ENCODE data around the gene RAP2B. TPM values are rescaled to one million over a fixed set of nuclear protein-coding genes. Genes with fewer than 3 reads are reported as not detected.
"Not testable (repeated sequence)": the region's sequence is repeated elsewhere in the genome, so short reads cannot be mapped to it uniquely, and the experiment has no call there.

RAP2B gene
- total RNA-seq, 1 donor from 2014 or later, result 11.3 TPM

DNA sequence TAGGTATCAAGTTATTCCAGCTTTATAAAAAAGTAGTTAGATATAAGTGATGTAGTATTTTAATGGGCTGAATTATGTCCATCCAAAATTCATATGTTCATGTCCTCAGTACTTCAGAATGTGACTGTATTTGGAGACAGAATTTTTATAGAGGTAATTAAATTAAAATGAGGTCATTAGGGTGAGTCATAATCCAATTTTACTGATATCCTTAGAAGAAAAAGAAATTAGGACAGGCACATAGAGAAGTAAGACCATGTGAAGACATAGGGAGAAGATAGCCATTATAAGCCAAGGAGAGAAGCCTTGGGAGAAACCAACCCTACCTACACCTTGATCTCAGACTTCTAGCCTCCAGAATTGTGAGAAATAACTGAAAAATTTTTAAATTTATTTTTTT, 30.3 kb downstream of the RAP2B start:
- no peak for DNase-seq (ENCODE audit: low spot score, unreplicated experiment)
- H3K27me3 Mint-ChIP-seq, result no peaks in the 10 kb centered on the region
- H3K9me3 Mint-ChIP-seq (ENCODE audit: low read depth), result no peaks in the 10 kb centered on the region
- H3K36me3 Mint-ChIP-seq (ENCODE audit: insufficient read depth), result no peaks in the 10 kb centered on the region
- TF ChIP-seq, protein P1, sequence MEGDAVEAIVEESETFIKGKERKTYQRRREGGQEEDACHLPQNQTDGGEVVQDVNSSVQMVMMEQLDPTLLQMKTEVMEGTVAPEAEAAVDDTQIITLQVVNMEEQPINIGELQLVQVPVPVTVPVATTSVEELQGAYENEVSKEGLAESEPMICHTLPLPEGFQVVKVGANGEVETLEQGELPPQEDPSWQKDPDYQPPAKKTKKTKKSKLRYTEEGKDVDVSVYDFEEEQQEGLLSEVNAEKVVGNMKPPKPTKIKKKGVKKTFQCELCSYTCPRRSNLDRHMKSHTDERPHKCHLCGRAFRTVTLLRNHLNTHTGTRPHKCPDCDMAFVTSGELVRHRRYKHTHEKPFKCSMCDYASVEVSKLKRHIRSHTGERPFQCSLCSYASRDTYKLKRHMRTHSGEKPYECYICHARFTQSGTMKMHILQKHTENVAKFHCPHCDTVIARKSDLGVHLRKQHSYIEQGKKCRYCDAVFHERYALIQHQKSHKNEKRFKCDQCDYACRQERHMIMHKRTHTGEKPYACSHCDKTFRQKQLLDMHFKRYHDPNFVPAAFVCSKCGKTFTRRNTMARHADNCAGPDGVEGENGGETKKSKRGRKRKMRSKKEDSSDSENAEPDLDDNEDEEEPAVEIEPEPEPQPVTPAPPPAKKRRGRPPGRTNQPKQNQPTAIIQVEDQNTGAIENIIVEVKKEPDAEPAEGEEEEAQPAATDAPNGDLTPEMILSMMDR (IDR thresholded peaks at IDR 0.05; ENCODE audit: unreplicated experiment), result no peak
- no peaks in the 10 kb centered on the region for H3K4me1 Mint-ChIP-seq (ENCODE audit: low read depth)
- no peak overlapping the region for H3K4me3 Mint-ChIP-seq (ENCODE audit: low read depth)
- H3K27ac Mint-ChIP-seq, result no peak overlapping the region

DNA sequence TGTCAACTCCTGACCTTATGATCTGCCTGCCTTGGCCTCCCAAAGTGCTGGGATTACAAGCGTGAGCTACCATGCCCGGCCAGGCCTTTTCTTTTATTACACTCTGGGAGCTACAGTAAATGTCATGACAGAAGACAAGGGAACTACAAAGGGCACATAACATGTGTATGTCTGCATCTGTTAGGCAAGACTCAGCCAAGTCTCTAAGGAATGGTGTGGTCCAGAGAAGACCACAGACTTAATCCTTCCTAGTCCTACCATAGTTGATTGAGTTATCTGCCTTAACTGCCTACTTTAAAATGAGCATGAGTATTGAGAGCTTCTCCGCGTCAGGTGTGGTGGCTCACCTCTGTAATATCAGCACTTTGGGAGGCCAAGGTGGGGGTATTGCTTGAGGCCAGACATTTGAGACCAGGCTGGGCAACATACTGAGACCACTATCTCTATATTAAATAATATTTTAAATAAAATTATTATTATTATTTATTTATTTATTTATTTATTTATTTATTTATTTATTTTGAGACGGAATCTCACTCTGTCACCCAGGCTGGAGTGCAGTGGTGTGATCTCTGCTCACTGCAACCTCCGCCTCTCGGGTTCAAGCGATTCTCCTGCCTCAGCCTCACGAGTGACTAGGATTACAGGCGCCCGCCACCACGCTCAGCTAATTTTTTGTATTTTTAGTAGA, 31.9 kb downstream of the RAP2B start:
- not testable (repeated sequence) for H3K27ac Mint-ChIP-seq; H3K4me3 Mint-ChIP-seq (ENCODE audit: low read depth); H3K9me3 Mint-ChIP-seq (ENCODE audit: low read depth); DNase-seq (ENCODE audit: low spot score, unreplicated experiment); H3K4me1 Mint-ChIP-seq (ENCODE audit: low read depth); H3K27me3 Mint-ChIP-seq; H3K36me3 Mint-ChIP-seq (ENCODE audit: insufficient read depth)

DNA sequence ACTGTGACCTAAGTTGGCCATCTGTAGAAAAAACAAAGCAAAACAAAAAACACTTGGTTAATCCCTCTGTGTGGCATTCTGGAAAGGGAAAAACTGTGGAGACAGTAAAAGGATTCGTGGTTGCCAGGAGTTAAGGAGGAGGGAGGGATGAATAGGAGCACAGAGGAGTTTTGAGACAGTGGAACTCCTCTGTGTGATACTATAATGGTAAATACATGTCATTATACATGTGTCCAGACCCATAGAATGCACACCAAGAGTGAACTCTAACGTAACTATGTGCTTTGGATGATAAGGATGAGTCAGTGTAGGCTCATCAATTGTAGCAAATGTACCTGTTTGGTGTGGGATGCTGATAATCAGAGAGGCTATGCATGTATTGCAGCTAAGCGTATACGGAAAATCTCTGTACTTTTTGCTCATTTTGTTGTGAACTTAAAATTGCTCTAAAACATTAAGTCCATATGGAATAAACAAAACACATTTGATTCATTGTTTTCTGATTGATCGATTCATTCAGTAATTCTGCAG, 33.4 kb downstream of the RAP2B start:
- Mint-ChIP-seq H3K36me3 (ENCODE audit: insufficient read depth) (no peaks in the 10 kb centered on the region), H3K27ac (no peak overlapping the region), H3K9me3 (ENCODE audit: low read depth) (no peaks in the 10 kb centered on the region), H3K4me1 (ENCODE audit: low read depth) (no peaks in the 10 kb centered on the region), H3K4me3 (ENCODE audit: low read depth) (no peak overlapping the region), H3K27me3 (no peaks in the 10 kb centered on the region)
- DNase-seq (ENCODE audit: low spot score, unreplicated experiment), result no peak
- TF ChIP-seq, protein P1 (IDR thresholded peaks at IDR 0.05; ENCODE audit: unreplicated experiment), result no peak

DNA sequence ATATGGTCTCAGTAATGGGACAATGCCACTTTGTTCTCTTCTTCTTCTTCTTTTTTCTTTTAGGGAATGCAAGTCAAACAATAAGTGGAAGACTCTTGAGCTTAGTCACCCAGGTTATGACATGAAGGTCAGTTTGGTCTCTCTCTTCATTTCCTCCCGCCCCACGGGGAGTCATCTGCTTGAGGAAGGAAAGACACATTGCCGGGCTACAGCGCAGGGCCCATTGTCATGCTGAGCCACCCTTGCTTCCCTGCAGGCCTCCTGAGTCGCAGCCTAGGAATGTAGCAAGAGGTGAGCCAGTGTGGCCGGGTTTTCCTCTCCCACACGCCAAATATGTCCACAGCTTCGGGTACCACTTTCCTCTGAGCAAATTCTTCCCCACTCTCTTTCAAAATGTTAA, 47.6 kb downstream of the RAP2B start:
- Mint-ChIP-seq H3K9me3 (ENCODE audit: low read depth) (no peaks in the 10 kb centered on the region), H3K36me3 (ENCODE audit: insufficient read depth) (no peaks in the 10 kb centered on the region), H3K27me3 (peaks cover 15% of the 10 kb centered on the region), H3K27ac (no peak overlapping the region), H3K4me1 (ENCODE audit: low read depth) (peaks cover 11% of the 10 kb centered on the region), H3K4me3 (ENCODE audit: low read depth) (no peak overlapping the region)
- TF ChIP-seq, protein P1 (IDR thresholded peaks at IDR 0.05; ENCODE audit: unreplicated experiment), result no peak
- no peak for DNase-seq (ENCODE audit: low spot score, unreplicated experiment)

DNA sequence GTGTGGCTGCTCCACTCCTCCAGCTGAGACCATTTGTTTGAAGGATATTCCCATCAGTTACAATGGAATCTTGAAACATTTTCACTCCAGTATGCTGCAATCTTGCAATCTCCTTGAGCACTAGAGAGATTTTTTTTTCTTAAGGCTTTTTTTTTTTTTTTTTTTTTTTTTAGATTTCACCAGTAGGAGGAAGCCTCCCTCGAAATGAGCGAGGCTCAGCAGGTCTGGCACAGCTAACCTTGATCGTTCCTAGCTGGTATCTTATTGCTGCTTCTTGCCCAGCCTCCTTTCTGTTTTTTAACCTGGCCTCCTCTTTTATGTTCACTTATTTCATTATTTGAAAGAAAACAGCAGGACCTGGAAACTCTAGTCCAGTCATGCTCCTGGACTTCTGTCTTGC, 48.1 kb downstream of the RAP2B start:
- Mint-ChIP-seq H3K9me3 (ENCODE audit: low read depth) (no peaks in the 10 kb centered on the region), H3K4me1 (ENCODE audit: low read depth) (peaks cover 11% of the 10 kb centered on the region), H3K36me3 (ENCODE audit: insufficient read depth) (no peaks in the 10 kb centered on the region), H3K4me3 (ENCODE audit: low read depth) (no peak overlapping the region), H3K27ac (no peak overlapping the region), H3K27me3 (peaks cover 15% of the 10 kb centered on the region)
- TF ChIP-seq, protein P1 (IDR thresholded peaks at IDR 0.05; ENCODE audit: unreplicated experiment), result no peak
- no peak for DNase-seq (ENCODE audit: low spot score, unreplicated experiment)

DNA sequence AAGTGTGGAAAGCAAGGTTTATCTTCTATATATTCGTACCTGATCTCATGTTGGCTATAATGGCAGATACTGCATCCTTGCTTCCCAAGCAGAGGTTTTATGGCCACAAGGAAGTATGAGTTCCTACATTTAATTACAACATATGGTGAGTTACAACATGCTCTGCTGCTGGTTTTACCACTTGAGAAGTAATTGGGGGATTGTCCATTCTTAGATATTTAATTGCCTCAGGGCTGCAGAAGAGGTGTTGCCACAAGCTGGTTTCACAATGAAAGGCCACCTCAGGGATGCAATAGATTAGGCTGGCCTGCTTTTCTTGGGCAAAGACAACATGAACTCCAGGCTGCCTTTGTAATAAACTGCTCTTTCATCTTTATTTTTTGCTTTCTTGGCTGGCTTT, 48.6 kb downstream of the RAP2B start:
- Mint-ChIP-seq H3K36me3 (ENCODE audit: insufficient read depth) (no peaks in the 10 kb centered on the region), H3K27ac (no peak overlapping the region), H3K4me3 (ENCODE audit: low read depth) (no peak overlapping the region), H3K4me1 (ENCODE audit: low read depth) (peaks cover 11% of the 10 kb centered on the region), H3K27me3 (peaks cover 15% of the 10 kb centered on the region), H3K9me3 (ENCODE audit: low read depth) (no peaks in the 10 kb centered on the region)
- no peak for DNase-seq (ENCODE audit: low spot score, unreplicated experiment)
- TF ChIP-seq, protein P1 (IDR thresholded peaks at IDR 0.05; ENCODE audit: unreplicated experiment), result no peak

Data from progenitor cell of endocrine pancreas (in vitro differentiated cells).